Activated naive CD4-positive, alpha-beta T cell treated with Interleukin-2 at 50 U/mL for 16 hours (primary cell): Measurements from ENCODE around the gene POLN.
"Not testable (repeated sequence)": the region's sequence is repeated elsewhere in the genome, so short reads cannot be mapped to it uniquely, and the experiment has no call there.

ENCODE experiments used
- DNase-seq: peaks from one replicate; pipeline ENCODE4 v3.0.0-alpha.2; 2020

The POLN gene

GRCh38 chr4:2275044-2275397 is 33.1 kb upstream of the POLN start:
- not testable (repeated sequence) for DNase-seq

DNA sequence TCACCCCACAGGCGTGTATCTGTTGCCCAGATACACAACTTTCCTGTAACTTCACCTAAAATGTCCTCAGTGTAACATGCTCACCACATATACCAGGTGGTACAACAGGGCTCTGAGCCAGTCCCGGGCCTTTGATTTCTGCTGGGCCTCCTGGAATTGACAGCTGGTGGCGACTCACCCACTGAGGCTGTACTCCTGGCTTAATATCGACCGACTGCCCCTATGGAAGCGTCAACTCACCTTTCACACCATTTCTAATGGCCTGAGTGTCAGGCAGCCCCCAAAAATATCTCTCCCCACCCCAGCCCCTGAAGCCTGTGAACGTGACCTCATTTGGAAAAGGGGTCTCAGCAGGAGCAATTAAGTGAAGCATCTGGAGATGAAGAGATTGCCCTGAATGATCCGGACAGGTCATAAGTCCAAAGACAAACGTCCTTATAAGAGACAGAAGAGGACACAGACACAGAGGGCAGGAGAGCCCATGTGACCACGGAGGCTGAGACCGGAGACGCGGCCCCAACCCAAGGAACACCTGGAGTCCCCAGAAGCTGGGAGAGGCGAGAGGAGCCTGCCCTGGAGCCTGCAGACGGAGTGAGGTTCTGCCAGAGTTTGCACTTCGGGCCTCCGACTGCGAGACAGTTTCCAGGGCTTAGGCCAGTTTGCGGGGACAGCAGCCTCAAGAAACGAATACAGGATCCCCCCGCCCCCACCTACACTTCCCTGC is 32.6 kb upstream of the POLN start:
- DNase-seq, result no peak

- no peak for DNase-seq
Observed at GRCh38 chr4:2273657-2274319, 31.9 kb upstream of the POLN start.

DNA sequence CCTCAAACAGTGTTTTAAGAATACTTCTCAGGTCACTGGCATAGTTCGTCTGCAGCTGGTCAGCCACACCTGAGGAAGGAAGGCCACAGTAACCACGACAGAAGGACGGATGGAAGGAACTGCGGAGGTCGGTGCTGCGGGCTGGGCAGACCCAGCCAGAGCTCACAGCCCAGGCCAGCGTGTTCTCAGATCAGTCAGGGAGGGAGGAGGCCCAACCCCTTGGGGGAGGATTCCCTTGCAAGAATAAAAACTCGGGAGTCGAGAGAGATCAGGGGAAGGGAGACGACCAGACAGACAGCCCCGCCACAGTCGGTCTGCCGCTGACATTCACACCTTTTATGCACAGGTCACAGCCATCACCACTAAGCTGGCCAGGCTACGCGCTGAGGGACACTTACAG is 31.3 kb upstream of the POLN start:
- no peak for DNase-seq

- DNase-seq, result no peak
Observed at GRCh38 chr4:2272828-2273120, 30.9 kb upstream of the POLN start.

GRCh38 chr4:2272026-2272827 is 30.3 kb upstream of the POLN start:
- no peak for DNase-seq

DNA sequence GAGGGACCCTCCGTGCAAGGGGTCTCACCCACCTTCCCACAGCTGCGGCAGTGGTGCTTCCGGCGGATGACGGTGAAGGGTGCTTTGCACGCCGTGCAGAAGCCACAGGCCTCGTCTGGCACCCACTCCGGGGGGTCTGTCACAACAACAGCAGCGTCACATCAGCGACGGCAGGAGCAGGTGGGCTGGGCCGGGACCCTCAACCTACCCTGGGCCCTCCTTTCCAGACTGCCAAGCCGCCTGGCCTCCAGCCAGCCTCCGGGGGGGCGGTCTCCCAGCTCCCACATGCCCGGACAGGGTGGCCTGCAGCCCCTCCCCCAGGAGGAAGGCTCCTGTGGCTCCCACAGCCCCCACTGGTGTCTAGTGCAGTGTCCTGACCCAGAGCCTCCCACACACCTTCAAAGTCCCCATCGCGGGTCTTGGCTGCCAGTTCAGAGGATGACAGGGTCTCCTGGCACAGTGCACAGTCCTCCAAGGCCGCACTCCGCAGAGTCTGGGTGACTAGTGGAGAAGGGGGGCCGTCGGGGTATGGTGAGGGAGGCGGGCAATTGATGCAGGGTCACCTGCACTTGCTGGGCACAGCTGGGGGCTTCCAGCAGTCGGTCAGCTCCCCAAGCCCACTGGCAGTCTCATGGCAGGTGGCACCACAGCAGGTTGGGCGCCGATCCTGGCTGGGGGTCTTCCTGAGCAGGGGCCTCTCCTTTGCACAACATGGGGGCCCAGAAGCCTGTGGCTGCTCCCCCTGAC is 29.5 kb upstream of the POLN start:
- DNase-seq, result no peak

DNA sequence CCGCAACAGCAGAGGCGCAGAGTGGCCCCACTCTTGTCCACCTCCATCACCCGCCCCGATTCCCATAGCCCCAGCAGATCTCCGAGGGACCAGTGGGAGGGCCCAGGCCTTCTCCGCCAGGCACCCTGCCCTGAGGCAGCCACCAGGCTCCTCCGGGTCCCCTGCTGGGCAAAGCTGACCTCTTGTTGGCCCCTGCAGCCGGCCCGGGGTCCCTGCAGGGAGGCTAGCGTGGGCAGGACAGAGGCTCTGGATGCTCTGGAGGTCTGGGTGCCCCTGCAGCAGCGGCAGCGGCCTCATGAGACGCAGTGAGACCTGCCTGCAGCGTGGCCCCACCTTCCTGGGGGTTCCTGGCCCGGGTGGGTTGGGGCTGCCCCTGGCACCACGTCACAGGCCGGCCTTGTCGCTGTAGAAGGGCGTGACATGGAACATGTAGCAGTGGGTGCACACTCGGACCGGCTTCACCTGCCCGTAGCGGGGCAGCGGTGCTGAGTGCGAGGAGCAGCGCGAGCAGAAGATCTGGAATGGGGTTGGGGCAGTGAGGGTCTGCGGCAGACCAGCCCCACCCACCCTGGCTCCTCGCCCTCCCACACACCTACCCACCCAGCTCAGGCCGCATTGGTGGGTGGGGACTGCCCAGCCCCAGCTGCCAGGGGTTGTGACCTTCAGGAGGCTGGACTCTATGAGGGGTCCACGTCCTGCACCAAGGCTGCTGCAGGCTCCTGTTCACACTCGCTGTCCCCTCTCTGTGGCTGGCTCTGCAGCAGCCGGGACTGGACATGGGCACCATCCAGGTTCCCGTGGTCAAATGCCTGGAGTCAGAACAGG is 28.6 kb upstream of the POLN start:
- no peak for DNase-seq

DNA sequence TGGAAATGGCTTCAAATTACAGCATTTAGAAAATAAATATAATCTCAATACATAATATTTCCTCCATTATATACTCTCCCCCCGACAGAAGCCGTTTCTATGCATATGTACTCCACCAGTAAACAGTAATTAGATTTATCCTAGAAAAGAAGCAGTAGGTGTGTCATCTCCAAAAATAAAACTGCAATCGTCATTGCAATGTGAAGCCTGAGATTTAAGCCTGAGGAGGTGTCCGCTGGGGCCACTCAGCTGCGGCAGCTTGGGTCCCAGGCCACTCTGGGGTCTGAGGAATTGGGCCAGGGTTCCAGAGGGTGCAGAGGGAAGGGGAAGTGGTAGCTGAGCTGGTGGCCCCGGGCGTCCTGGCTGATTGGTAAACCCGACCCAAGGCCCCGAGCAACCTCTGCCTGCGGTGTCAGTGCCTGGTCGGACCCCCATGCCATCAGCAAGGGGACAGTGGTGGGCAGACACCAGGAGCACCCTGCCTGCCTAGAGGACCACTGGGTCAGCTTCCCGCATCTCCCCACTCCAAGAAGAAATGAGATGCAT is 27.8 kb upstream of the POLN start:
- DNase-seq, result no peak

GRCh38 chr4:2269206-2269531 is 27.2 kb upstream of the POLN start:
- no peak for DNase-seq

DNA sequence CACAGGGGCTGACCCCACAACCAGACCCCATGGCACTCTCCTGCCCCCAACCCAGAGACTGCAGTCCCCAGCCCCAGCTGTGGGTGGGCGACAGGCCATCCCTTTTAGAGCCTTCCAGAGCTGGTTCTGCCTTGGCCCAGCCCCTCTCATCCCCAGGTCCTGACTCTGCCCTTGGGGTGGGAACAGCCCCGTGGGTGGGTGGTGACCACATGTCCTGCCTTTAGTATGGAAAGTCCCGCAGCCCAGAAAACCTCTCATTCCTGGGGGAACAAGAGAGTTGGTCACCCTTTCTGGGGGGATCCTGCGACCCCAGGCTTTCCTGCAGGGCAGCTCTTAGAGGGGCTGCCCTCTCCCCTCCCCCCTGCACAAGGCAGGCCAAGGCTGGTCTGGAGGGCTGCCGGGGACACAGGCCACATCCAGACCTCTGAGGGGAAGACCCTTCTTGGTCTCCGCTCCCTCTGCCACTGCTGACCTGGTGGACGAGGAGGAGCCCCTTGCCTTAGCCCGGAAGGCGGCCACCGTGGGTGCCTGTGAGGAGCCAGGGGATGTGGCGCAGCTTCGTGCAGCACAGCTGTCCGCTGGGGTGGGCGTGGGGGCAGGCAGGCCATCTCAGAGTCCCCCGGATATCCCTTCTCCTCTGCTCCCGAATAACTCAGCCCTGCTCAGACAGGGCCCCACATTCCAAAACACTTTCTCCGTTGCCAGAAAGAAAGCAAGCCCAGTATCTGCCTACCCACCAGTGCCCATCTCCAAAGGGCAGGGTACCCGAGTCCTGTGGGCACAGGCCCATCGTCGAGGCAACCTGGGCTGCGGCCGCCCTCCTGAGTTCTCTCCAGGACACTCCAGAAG is 26.7 kb upstream of the POLN start:
- no peak for DNase-seq

GRCh38 chr4:2267841-2268240 is 25.9 kb upstream of the POLN start:
- no peak for DNase-seq

DNA sequence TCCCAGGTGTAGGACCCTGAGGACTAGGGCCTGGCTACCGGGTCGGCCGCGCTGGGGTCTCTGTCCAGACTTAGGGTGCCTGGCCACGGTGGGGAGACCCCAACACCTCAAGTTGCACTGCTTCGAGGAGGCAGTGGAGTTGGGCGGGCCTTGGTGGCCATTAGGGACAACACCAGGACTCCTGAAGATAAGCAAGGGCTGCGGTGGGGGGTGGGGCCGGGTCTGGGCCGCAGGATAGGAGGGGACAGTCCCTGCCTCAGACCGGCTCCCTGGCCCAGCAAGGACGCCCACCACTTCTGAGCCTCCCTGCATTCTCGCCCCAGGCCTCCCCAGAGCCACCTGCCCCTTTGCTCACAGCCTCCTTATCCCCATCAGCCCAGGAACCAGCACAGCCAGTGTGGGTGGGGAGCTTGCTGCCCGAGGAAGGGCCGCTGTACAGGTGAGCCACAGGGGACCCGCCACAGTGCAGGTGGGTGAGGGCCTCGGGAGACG is 25.4 kb upstream of the POLN start:
- DNase-seq, result no peak

- DNase-seq, result no peak
Observed at GRCh38 chr4:2266821-2267220, 24.9 kb upstream of the POLN start.

DNA sequence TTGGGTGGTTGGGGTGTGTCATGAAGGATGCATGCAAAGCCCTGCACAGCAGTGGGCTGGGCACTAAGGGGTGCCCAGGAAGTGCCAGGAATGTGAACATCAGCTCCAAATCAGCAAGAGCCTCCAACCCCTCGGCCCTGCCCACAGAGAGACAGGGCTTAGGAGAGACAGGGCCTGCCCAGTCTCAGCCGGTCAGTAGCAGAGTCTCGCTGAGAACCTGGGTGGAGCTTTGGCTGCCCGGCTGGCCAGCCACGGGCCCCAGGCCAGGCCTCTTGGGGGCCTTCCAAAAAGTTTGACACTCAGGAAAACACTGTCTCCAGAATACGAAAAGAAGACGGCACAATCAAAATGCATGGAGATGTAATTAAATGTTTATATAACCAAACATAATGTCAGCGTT is 24.3 kb upstream of the POLN start:
- DNase-seq, result no peak

GRCh38 chr4:2265113-2266110 is 23.5 kb upstream of the POLN start:
- no peak for DNase-seq

GRCh38 chr4:2264481-2265041 is 22.6 kb upstream of the POLN start:
- DNase-seq, result no peak

- DNase-seq, result no peak
Observed at GRCh38 chr4:2263926-2264321, 22.0 kb upstream of the POLN start.

DNA sequence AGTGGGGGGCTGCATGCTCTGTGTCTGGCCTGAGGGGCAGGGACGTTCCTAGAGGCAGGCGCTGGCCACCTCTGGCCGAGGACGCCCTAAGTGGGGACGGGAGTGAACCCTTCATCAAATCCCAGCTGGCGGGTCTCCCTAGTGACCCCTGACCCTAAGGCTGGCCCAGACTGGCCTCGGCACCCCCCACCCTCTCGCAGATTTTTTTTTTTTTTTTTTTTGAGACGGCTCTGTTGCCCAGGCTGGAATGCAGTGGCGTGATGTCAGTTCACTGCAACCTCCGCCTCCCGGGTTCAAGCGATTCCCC is 21.0 kb upstream of the POLN start:
- no peak for DNase-seq
